Measurements from ENCODE around the gene BMAL1. TPM values are rescaled to one million over a fixed set of nuclear protein-coding genes. Genes with fewer than 3 reads are reported as not detected.

BMAL1 gene
- total and polyA plus RNA-seq, 2 donors (not counting 1 experiment from before 2014, with no cell fraction given), result 10.7 to 11.2 TPM

DNA sequence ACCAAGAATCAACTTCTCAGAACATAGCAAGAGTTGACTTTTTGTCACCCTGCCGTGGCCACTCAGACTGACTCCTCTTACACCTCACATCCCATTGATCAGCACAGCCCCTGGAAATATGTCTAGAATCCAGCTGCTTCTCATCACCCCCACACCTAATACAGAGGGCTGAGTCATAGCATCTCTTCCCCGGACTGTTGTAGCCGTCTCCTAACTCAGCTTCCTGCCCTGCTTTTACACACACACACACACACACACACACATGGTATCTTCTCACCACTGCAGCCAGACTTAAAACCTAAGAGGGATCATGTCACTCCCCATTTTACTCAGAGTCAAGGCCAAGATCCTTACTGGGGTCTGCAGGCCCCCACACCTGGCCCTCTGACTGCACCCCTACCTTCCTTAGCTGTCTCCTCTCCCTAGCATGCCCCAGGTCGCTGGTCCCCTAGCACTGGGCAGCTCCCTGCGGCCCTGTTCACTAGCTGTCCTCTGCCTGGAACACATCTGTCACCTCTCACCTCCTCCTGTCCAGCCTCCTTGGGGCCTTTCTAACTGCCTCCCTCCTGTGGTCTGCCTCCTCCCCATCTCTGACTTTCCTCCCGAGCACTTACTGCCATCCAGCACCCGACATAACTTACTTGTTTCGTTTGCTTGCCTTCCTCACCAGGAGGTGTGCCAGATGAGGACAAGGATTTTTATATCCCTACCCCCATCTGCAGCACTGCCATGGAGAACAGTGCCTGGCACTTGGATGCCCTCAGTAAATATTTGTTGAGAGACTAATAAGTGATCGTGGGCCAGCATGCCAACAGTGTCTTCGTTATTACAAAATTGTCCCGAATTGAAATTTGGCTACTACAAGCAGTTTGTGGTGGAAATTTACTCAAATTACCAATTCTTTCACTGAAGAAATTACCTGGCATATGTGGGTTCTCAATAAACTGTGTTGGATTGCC lies 61.9 kb downstream of the BMAL1 start:
- peak overlapping the region; percentile 78 for H3K27ac ChIP-seq (ENCODE audit: insufficient read depth, low read length)
- no peak overlapping the region for H3K9ac ChIP-seq (ENCODE audit: insufficient read depth, low read length)
- peak; percentile 98 to 99 for DNase-seq (ENCODE audit: low read depth in 2 of 2)
- no peaks in the 10 kb centered on the region for H3K79me2 ChIP-seq (ENCODE audit: control insufficient read depth, insufficient read depth, low read length)
- peaks cover 25% of the 10 kb centered on the region for H3K4me1 ChIP-seq (ENCODE audit: control insufficient read depth, extremely low read depth, insufficient read depth, low read length)
- H4K20me1 ChIP-seq (ENCODE audit: control insufficient read depth, extremely low read depth, insufficient read depth, low read length), result no peaks in the 10 kb centered on the region
- H3K4me3 ChIP-seq (replicated peaks in 1 of 4; ENCODE audit: control extremely low read depth in 1 of 4, insufficient read depth in 1 of 4, low read depth in 3 of 4, low read length in 4 of 4), result no peak overlapping the region
- no peaks in the 10 kb centered on the region for H3K9me3 ChIP-seq (ENCODE audit: control insufficient read depth, insufficient read depth, low read depth, low read length)
- no peak overlapping the region for H2AFZ ChIP-seq (ENCODE audit: low read length)
- H3K36me3 ChIP-seq (ENCODE audit: control insufficient read depth, insufficient read depth, low read length), result no peaks in the 10 kb centered on the region
- H3K4me2 ChIP-seq (ENCODE audit: extremely low read depth, insufficient read depth, low read length), result peak overlapping the region; percentile 67
- TF ChIP-seq, protein P1, sequence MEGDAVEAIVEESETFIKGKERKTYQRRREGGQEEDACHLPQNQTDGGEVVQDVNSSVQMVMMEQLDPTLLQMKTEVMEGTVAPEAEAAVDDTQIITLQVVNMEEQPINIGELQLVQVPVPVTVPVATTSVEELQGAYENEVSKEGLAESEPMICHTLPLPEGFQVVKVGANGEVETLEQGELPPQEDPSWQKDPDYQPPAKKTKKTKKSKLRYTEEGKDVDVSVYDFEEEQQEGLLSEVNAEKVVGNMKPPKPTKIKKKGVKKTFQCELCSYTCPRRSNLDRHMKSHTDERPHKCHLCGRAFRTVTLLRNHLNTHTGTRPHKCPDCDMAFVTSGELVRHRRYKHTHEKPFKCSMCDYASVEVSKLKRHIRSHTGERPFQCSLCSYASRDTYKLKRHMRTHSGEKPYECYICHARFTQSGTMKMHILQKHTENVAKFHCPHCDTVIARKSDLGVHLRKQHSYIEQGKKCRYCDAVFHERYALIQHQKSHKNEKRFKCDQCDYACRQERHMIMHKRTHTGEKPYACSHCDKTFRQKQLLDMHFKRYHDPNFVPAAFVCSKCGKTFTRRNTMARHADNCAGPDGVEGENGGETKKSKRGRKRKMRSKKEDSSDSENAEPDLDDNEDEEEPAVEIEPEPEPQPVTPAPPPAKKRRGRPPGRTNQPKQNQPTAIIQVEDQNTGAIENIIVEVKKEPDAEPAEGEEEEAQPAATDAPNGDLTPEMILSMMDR (conservative IDR thresholded peaks at IDR 0.05 in 1 of 2, IDR thresholded peaks at IDR 0.05 in 1 of 2; ENCODE audit: low read depth in 1 of 2, low read length in 2 of 2), result no peak
- no peak for TF ChIP-seq EZH2 (IDR thresholded peaks at IDR 0.05; ENCODE audit: low read length, missing control alignments)
- no peaks in the 10 kb centered on the region for H3K27me3 ChIP-seq (ENCODE audit: control insufficient read depth, insufficient read depth, low read length)

DNA sequence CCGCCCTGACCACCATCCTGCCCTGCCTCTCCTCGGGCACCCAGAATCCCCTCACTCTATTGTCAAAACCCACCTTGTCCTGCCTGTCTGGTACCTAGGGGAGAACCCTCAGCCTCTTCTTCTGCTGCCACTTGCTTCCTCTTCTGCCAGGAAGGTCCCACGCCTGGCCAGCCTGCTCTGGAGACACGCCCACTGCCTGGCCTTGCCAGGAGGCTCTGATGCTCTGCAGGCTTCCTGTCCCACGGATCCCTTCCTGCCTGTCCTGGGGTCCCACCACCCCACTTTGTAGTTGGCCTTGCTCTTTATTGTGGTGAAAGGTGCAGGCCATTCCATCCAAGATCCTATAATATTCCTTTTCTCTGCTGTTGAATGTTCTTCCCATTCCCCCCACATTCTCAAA lies 63.4 kb downstream of the BMAL1 start:
- no peak overlapping the region for H3K9ac ChIP-seq (ENCODE audit: insufficient read depth, low read length)
- no peak for DNase-seq (ENCODE audit: low read depth in 2 of 2)
- H2AFZ ChIP-seq (ENCODE audit: low read length), result no peak overlapping the region
- TF ChIP-seq, protein P1 (conservative IDR thresholded peaks at IDR 0.05 in 1 of 2, IDR thresholded peaks at IDR 0.05 in 1 of 2; ENCODE audit: low read depth in 1 of 2, low read length in 2 of 2), result no peak
- no peak for TF ChIP-seq EZH2 (IDR thresholded peaks at IDR 0.05; ENCODE audit: low read length, missing control alignments)
- H4K20me1 ChIP-seq (ENCODE audit: control insufficient read depth, extremely low read depth, insufficient read depth, low read length), result no peaks in the 10 kb centered on the region
- no peaks in the 10 kb centered on the region for H3K9me3 ChIP-seq (ENCODE audit: control insufficient read depth, insufficient read depth, low read depth, low read length)
- H3K79me2 ChIP-seq (ENCODE audit: control insufficient read depth, insufficient read depth, low read length), result no peaks in the 10 kb centered on the region
- H3K27ac ChIP-seq (ENCODE audit: insufficient read depth, low read length), result no peak overlapping the region
- H3K4me1 ChIP-seq (ENCODE audit: control insufficient read depth, extremely low read depth, insufficient read depth, low read length), result peaks cover 23% of the 10 kb centered on the region
- H3K36me3 ChIP-seq (ENCODE audit: control insufficient read depth, insufficient read depth, low read length), result no peaks in the 10 kb centered on the region
- no peaks in the 10 kb centered on the region for H3K27me3 ChIP-seq (ENCODE audit: control insufficient read depth, insufficient read depth, low read length)
- no peak overlapping the region for H3K4me2 ChIP-seq (ENCODE audit: extremely low read depth, insufficient read depth, low read length)
- no peak overlapping the region for H3K4me3 ChIP-seq (replicated peaks in 1 of 4; ENCODE audit: control extremely low read depth in 1 of 4, insufficient read depth in 1 of 4, low read depth in 3 of 4, low read length in 4 of 4)

DNA sequence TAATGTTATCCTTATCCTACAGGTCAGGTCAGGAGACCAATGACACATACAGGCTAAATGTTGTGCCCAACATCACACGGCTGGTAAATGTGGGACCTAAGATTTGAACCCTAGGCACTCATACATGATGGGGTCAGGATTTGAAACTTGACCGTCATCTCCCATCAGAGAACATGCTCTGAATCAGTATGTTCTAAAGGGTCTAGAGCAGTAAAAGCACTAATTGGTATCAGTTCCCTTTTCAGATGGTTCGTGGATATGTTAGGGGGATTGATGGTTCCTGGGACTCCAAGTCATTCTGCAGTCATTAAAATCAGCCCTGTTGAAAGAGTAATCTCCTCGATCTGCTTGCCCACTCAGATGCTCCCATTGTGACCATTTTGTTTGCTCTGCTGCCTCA lies 65.5 kb downstream of the BMAL1 start:
- H3K9me3 ChIP-seq (ENCODE audit: control insufficient read depth, insufficient read depth, low read depth, low read length), result no peaks in the 10 kb centered on the region
- H2AFZ ChIP-seq (ENCODE audit: low read length), result no peak overlapping the region
- H4K20me1 ChIP-seq (ENCODE audit: control insufficient read depth, extremely low read depth, insufficient read depth, low read length), result no peaks in the 10 kb centered on the region
- no peaks in the 10 kb centered on the region for H3K27me3 ChIP-seq (ENCODE audit: control insufficient read depth, insufficient read depth, low read length)
- DNase-seq (ENCODE audit: low read depth in 2 of 2), result no peak
- no peak overlapping the region for H3K27ac ChIP-seq (ENCODE audit: insufficient read depth, low read length)
- H3K4me1 ChIP-seq (ENCODE audit: control insufficient read depth, extremely low read depth, insufficient read depth, low read length), result peaks cover 17% of the 10 kb centered on the region
- no peak overlapping the region for H3K9ac ChIP-seq (ENCODE audit: insufficient read depth, low read length)
- H3K4me3 ChIP-seq (replicated peaks in 1 of 4; ENCODE audit: control extremely low read depth in 1 of 4, insufficient read depth in 1 of 4, low read depth in 3 of 4, low read length in 4 of 4), result no peak overlapping the region
- no peaks in the 10 kb centered on the region for H3K36me3 ChIP-seq (ENCODE audit: control insufficient read depth, insufficient read depth, low read length)
- TF ChIP-seq EZH2 (IDR thresholded peaks at IDR 0.05; ENCODE audit: low read length, missing control alignments), result no peak
- TF ChIP-seq, protein P1 (conservative IDR thresholded peaks at IDR 0.05 in 1 of 2, IDR thresholded peaks at IDR 0.05 in 1 of 2; ENCODE audit: low read depth in 1 of 2, low read length in 2 of 2), result no peak
- no peaks in the 10 kb centered on the region for H3K79me2 ChIP-seq (ENCODE audit: control insufficient read depth, insufficient read depth, low read length)
- no peak overlapping the region for H3K4me2 ChIP-seq (ENCODE audit: extremely low read depth, insufficient read depth, low read length)

Data from fibroblast of lung (primary cell).